Measurements from ENCODE around the gene KLHL8.

The KLHL8 gene

DNA sequence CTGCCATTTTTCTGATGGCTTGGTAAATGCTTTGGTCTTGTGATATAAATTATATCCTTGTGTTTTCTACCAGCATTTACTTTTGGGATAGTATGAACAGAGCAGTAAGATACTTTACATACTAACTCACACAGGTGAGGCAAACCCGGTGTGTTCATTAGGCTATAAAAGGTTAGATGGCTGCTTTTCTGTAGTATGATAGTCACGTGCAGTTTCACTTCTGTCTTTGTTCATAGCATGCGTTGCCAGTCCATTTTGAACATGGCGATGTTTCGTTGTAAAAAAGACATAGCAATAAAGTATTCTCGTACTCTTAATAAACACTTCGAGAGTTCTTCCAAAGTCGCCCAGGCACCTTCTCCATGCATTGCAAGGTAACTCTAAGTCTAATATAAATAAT, 88.4 kb downstream of the KLHL8 start:
- H3K4me3 ChIP-seq (ENCODE audit: low read length), result no peak overlapping the region
- DNase-seq (ENCODE audit: low read depth, low spot score), result no peak

DNA sequence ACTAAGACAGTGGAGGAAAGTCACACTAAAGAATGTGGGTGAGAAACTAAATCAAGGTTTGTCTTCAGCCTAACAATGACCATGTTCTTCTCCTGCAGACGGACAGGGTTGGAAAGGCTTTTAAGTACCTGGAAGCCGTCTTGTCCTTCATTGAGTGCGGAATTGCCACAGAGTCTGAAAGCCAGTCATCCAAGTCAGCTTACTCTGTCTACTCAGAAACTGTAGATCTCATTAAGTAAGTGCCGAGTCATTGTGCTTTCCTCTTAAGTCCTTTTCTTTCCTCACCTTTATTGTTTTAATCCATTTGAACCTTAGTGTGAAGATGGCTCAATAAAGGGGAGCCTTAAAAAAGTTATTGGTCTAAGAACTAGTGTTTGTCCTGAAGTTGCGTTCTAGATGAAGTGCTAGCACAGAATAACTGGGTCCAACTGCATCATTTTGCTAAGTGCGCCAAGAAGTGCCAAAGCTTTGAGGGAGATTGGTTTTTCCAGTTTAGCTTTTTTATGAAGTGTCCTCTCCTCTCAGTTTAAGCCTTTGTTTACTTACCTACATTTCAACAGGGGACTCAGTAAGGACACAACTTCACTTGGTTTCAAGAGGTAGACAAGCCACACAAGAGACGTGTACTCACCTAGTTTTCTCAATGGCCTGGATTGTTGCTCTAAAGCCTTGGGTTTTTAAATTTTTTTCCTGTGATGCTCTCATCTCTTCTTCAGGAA, 89.3 kb downstream of the KLHL8 start:
- DNase-seq (ENCODE audit: low read depth, low spot score), result no peak
- no peak overlapping the region for H3K4me3 ChIP-seq (ENCODE audit: low read length)

DNA sequence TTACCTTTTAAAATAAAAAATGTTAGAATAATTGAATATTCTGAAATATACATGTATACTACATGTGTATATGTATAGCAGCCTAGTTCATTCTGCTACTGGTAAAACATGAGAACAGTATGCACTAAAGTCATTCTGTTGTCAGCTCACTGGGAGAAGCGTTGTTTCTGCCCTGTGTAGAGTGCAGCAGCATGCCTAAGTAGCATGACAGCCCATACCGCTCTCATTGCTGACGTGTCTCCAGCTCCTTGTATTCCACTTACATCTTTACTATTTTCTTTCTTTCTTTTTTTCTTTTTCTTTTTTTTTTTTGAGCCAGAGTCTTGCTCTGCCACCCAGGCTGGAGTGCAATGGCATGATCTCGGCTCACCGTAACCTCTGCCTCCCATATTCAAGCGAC, 90.7 kb downstream of the KLHL8 start:
- H3K4me3 ChIP-seq (ENCODE audit: low read length), result no peak overlapping the region
- no peak for DNase-seq (ENCODE audit: low read depth, low spot score)

DNA sequence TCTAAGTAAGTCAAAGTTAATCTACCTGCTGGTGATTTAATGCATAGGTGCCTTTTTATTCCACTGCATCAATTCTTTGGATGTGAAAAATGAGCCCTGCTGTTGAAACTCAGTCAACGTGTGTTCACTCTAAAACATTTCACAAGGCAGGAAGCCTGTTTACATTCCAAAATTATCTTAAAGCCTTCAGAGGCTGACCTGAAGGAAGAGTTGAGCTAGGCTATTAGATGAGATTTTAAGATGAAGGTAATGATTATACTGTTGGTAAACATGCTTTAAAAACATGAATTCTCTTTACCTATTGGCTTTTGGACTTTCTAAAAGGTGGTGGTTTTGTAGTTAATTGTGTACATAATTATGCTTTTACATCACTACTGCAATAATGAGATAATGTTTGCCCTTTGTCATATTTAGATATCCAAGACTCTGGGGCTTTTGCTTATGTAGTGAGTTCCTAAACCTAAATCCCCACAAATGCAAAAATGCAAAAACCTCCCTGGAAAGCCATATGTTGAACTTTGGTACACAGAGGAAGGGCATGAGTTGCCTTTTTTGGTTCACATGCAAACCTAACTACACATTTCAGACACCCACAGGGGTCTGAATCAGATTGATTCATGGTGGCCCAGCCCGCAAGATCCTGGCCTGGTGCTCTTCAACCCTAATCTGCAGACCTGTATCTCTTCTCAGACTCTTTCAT, 92.3 kb downstream of the KLHL8 start:
- no peak for DNase-seq (ENCODE audit: low read depth, low spot score)
- H3K4me3 ChIP-seq (ENCODE audit: low read length), result no peak overlapping the region

DNA sequence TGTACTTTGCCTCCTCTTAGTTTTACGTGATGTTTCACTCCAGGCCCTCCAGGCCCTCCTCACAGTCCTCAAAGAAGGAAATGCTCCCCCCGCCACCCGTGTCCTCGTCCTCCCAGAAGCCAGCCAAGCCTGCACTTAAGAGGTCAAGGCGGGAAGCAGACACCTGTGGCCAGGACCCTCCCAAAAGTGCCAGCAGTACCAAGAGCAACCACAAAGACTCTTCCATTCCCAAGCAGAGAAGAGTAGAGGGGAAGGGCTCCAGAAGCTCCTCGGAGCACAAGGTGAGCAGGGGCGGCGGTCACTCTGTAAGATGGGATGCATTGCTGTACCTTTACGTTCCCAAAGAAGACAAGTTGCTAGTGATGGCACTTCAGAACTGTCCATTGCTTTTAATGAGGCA, 94.4 kb downstream of the KLHL8 start:
- no peak overlapping the region for H3K4me3 ChIP-seq (ENCODE audit: low read length)
- DNase-seq (ENCODE audit: low read depth, low spot score), result no peak

DNA sequence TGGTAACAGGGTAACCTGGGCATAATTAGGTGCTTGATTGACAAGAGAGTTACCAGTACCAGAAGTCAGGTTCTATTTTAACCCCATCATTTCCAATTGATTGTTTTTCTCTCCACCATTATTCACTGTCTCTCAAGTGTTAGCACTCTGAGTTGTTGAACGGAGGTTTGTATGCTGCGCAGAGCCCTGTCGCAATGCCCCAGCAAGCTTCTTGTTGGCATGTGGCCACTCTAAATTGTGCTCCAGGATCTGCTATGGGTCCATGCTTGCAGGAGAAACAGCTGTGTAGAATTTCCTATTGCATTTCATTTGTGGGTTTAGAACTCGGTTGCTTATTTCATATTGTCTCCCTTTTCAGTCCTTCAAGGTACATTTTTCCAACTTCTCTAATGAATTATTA, 98.2 kb downstream of the KLHL8 start:
- no peak for DNase-seq (ENCODE audit: low read depth, low spot score)
- H3K4me3 ChIP-seq (ENCODE audit: low read length), result no peak overlapping the region

DNA sequence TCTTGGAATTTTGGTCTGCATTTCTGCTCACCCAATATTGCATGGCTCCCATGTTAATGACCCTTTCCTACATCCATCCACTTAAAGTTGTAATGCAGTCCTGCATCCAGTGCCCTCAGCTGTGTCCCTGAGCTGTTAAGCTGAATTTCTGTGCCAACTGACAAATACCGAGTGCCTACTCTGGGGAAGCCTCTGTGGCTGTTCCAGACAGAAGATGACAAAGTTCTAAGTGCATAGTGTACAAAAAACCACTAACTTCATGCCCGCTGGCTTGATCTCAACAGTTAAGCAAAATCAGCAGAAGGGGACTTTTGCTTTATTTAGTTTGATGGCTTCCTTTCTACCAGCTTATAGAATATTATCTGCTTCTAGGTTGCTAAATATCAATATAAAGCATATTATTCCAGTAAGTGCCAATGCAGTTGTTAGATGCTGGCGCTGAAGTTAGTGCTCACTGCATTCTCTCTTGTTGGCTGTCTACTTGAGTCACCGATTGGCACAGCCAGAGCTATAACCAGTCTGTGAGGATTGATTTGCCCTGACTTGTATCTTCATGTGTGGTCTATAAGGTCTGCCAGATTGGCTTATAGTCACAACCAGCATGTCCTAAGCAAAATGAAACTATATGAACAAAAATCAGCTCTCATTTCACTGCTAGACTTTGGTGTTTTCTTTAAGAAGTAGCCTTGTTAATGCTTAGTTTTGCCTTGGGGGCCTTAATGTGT, 98.9 kb downstream of the KLHL8 start:
- no peak overlapping the region for H3K4me3 ChIP-seq (ENCODE audit: low read length)
- DNase-seq (ENCODE audit: low read depth, low spot score), result no peak

DNA sequence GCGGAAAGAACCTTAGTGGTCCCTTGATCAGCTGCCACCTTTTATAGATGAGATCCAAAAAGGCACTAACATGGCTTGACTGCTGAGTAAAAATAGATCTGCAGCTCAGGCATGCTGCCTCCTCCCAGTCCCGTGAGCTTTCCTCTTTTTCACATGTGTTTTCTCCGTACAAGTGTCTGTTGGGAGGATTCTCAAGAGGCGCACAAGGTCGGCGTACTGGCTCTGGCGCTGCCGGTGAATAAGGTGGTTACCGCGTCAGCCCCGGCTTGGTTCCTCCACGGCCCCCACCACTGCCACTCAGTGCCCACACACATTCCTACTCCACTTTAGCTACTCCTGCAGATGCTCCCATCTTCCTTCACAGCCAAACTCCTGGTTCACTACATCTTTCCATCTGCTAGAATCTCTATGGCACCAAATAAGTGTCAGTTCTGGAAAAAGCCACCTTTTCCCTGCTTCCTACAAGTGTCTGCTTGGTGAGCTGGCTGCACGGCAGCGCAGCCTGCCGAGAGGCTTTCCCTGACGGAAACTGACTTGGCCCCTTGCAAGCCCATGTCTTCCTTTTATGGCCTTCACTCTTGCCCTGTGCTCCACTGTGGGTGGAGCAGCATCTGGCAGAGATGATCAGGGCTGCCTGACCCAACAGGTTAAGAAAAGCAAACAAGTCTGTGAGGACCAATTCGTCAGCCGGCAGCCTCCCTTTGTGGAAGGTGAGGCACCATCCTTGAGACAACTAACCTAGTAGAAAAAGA, 99.8 kb downstream of the KLHL8 start:
- no peak overlapping the region for H3K4me3 ChIP-seq (ENCODE audit: low read length)
- DNase-seq (ENCODE audit: low read depth, low spot score), result no peak

DNA sequence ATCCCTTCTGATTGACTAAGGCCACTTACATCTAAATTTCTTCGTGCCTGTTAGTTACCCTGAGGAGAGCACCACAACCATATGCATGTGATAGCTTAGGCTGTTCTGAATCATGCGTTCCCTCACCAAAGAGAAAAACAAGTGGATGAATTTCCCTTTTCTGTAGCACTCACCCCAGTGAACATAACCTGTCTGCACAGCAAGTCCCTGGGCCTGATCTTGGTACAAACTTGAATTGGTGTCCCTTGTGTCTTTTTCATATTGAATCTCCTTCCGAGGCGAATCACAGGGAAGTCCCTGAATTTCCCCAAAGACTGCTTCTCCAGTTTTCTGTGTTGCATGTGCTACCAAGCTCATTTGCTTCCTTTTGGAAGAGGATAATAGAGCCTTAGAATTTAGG, 100.4 kb downstream of the KLHL8 start:
- no peak for DNase-seq (ENCODE audit: low read depth, low spot score)
- H3K4me3 ChIP-seq (ENCODE audit: low read length), result no peak overlapping the region

DNA sequence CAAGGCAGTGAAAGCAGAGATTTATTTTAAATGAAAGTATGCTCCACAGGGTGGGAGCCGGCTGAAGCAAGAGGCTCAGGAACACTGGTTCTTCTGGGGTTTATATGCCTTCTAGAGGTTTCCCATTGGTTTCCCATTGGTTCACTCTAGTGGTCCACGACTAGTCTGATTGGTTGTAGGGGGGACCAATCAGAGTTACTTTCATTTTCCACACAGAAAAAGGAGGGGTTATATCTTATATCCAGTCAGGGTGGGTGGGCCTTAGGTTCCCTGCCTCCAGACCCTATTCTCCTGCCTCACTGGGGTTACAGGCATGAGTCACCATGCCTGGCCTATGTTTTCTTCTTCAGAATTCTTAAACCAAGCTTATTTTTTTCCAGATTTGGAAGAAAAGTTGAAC, 101.6 kb downstream of the KLHL8 start:
- no peak overlapping the region for H3K4me3 ChIP-seq (ENCODE audit: low read length)
- DNase-seq (ENCODE audit: low read depth, low spot score), result peak; percentile 37

DNA sequence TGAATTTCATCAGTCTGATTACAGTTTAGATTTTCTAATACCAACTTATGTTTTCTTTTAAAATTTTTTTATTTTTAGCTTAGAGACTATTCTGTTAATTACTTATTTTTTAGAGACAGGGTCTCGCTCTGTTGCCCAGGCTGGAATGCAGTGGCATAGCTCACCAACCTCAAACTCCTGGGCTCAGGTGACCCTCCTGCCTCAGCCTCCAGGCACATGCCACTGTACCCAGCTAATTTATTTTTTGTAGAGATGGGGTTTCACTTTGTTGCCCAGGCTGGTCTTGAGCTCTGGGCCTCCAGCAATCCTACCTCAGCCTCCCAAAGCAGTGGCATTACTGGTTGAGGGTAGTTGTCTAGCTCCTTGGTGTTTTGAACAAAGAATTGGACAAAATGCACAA, 102.0 kb downstream of the KLHL8 start:
- H3K4me3 ChIP-seq (ENCODE audit: low read length), result no peak overlapping the region
- DNase-seq (ENCODE audit: low read depth, low spot score), result no peak

DNA sequence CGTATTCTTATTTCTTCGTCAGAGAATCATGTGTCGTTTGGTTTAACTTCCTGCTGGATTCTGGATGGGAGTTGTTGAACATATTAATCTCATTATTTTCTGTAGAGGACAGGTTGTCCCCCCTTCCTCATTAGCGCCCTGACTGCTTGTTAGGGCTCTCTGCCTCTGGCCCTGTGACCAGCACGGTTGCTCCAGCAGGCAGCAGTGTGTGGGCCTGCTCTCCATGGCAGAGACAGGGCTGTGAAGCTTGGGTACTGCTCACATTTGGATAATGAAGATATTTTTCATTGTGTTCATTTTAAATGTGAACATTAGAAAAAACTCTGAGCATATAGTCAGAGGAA, 102.7 kb downstream of the KLHL8 start:
- DNase-seq (ENCODE audit: low read depth, low spot score), result no peak
- no peak overlapping the region for H3K4me3 ChIP-seq (ENCODE audit: low read length)

DNA sequence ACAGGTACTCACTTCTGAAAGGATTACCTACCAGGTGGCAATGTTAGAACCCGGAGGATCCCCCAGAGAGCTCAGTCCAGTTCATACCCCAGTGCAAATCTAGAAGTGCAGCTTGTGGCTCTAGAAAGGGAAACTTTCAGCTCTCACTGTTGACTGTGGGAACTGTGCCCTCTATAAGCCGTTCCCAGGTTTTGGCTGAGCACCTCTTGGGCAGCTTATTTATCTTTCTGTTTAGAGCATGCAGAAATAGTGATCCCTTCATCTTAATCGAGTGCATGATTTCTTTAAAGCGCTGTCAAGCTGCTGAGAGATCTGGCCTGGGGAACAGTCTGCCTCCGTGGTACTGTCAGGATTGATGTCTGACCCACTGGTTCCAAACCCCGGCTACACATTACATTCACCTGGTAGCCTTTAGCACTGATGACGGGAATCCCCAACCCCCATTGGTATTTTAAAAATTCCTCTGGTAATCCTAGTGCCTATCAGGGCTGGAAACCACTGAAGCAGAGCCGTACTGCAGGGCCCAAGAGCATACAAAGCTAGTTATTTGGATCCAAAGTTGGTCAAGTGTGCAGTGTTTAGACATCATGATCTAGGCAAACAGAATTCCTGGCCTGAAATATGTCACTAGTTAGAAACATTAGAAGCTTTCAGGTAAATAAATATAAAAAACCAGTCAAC, 103.2 kb downstream of the KLHL8 start:
- no peak overlapping the region for H3K4me3 ChIP-seq (ENCODE audit: low read length)
- no peak for DNase-seq (ENCODE audit: low read depth, low spot score)

DNA sequence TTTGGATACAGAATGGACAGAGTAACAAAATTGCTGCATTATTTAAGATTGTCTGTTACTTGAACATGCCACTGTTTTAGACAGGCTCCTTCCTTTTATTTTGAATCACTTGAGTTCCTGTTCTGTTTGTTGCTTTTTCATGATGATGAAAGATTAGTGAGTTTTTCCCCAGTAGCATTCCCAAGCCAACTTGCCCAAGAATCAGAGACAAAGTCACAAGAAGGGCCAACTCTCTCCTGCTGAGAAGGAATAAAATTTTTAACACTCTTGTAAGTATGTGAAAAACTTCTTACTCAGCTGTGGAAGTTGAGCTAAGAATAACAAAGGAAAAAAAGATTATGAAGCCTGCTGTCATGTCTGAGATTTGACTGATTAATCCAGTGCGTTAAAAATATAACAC, 104.2 kb downstream of the KLHL8 start:
- DNase-seq (ENCODE audit: low read depth, low spot score), result no peak
- no peak overlapping the region for H3K4me3 ChIP-seq (ENCODE audit: low read length)

DNA sequence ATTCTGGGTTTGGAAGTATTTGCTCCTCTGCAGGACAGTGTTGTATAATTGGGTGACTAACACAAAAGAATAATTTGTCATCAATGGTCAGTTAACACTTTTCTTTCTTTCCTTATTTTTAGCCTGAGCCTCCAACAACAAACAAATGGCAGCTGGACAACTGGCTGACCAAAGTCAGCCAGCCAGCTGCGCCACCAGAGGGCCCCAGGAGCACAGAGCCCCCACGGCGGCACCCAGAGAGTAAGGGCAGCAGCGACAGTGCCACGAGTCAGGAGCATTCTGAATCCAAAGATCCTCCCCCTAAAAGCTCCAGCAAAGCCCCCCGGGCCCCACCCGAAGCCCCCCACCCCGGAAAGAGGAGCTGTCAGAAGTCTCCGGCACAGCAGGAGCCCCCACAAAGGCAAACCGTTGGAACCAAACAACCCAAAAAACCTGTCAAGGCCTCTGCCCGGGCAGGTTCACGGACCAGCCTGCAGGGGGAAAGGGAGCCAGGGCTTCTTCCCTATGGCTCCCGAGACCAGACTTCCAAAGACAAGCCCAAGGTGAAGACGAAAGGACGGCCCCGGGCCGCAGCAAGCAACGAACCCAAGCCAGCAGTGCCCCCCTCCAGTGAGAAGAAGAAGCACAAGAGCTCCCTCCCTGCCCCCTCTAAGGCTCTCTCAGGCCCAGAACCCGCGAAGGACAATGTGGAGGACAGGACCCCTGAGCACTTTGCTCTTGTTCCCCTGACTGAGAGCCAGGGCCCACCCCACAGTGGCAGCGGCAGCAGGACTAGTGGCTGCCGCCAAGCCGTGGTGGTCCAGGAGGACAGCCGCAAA, 106.0 kb downstream of the KLHL8 start:
- no peak overlapping the region for H3K4me3 ChIP-seq (ENCODE audit: low read length)
- no peak for DNase-seq (ENCODE audit: low read depth, low spot score)

DNA sequence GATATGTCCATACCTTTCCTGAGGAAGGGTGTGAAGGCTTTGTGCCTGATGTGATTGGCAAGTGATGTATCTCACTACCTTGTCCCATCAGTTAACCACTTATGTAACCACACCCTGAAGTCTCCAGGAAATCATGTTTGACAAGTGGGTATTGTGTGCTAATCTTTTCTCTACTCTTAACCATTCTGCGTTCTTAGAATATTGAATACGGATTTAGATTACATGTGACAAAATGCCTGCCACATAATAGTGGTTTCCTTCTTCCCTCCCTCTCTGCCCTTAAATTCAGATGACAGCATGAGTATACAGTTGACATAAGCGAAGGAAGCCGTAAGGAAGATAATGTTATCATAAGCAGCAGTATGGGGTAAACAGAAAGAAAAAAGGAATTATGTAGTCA, 108.4 kb downstream of the KLHL8 start:
- no peak overlapping the region for H3K4me3 ChIP-seq (ENCODE audit: low read length)
- no peak for DNase-seq (ENCODE audit: low read depth, low spot score)

Data from Jurkat, Clone E6-1 (cell line).